RWPE2 (cell line): Measurements from ENCODE around the gene RIN2.

Experiments used
- ATAC-seq: fragments of 200-7000 bp; cut with Tn5 transposase; 3 replicates; pipeline ENCODE4 v1.9.1; 2021; ENCODE audit warnings: low read depth
- DNase-seq: peaks from one replicate; pipeline ENCODE4 v3.0.0-alpha.2; 2020; ENCODE audit warnings: low spot score
- H3K27ac ChIP-seq: fragments of 450-650 bp; 2 replicates; pipeline ENCODE4 v1.5.1; 2017; ENCODE audit warnings: mild to moderate bottlenecking; ENCODE audit not compliant: poor library complexity, severe bottlenecking
- H3K27me3 ChIP-seq: fragments of 250-450 bp; sonication (Bioruptor Pico); 2 replicates; pipeline ENCODE4 v1.5.1; 2021; ENCODE audit warnings: mild to moderate bottlenecking, moderate library complexity; ENCODE audit not compliant: insufficient read depth, poor library complexity, severe bottlenecking
- H3K36me3 ChIP-seq: fragments of 250-450 bp; sonication (Bioruptor Pico); 2 replicates; pipeline ENCODE4 v1.5.1; 2020; ENCODE audit warnings: low read depth, mild to moderate bottlenecking, moderate library complexity
- H3K4me1 ChIP-seq: fragments of 250-450 bp; sonication (Bioruptor Pico); 2 replicates; pipeline ENCODE4 v1.5.1; 2021; ENCODE audit warnings: mild to moderate bottlenecking, moderate library complexity; ENCODE audit not compliant: insufficient read depth, poor library complexity, severe bottlenecking
- H3K4me3 ChIP-seq: fragments of 250-450 bp; sonication (Bioruptor Pico); 2 replicates; pipeline ENCODE4 v1.5.1; 2021; ENCODE audit warnings: mild to moderate bottlenecking, moderate library complexity; ENCODE audit not compliant: severe bottlenecking
- H3K9me3 ChIP-seq: fragments of 250-450 bp; sonication (Bioruptor Pico); 2 replicates; pipeline ENCODE4 v1.5.1; 2021; ENCODE audit warnings: mild to moderate bottlenecking, moderate library complexity; ENCODE audit not compliant: severe bottlenecking
- TF ChIP-seq, protein P1 (sequence below): fragments of 450-650 bp; IDR thresholded peaks from one replicate; pipeline ENCODE4 v1.5.1; 2017; ENCODE audit warnings: mild to moderate bottlenecking, moderate library complexity; ENCODE audit not compliant: poor library complexity, severe bottlenecking

Gene RIN2

DNA sequence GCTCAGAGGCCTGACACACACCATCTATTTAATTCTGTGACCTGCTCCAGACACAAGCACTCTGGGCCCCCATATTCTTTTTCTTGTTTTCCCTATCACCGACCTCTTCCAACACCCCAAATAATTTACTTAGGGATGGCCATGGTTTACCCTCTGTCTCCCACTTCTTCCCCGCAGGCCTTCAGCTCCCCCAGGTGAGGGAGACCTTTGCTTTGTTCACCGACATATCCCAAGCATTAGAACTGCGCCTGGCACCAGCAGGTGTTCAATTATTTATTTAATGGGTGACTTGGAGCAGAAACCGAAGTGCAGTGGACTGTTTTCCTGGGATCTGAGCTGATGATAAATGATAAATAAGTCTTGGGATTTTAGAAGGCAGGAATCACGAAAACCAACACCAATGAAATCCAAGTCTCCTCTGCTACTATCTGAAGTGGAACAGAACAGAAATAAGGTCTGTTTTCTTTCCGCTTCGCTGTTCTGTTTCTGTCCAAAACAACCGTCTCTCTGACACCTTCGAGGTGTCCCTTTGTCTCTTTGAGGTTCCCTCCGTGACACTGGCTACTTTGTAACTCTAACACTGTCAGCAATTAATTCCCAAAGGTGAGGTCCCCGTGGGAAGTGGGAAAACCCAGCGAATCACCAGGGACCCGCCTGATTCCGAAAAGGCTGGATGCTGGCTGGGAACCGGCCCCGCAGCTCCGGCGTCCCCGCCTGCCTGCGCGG lies 1.1 kb upstream of the RIN2 start:
- H3K27ac ChIP-seq, result peak overlapping the region; percentile 62
- TF ChIP-seq, protein P1, sequence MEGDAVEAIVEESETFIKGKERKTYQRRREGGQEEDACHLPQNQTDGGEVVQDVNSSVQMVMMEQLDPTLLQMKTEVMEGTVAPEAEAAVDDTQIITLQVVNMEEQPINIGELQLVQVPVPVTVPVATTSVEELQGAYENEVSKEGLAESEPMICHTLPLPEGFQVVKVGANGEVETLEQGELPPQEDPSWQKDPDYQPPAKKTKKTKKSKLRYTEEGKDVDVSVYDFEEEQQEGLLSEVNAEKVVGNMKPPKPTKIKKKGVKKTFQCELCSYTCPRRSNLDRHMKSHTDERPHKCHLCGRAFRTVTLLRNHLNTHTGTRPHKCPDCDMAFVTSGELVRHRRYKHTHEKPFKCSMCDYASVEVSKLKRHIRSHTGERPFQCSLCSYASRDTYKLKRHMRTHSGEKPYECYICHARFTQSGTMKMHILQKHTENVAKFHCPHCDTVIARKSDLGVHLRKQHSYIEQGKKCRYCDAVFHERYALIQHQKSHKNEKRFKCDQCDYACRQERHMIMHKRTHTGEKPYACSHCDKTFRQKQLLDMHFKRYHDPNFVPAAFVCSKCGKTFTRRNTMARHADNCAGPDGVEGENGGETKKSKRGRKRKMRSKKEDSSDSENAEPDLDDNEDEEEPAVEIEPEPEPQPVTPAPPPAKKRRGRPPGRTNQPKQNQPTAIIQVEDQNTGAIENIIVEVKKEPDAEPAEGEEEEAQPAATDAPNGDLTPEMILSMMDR, result peak; percentile 18
- DNase-seq (no peak), ATAC-seq (no peak)
- H3K27me3 ChIP-seq, result no peaks in the 10 kb centered on the region
- peak overlapping the region; percentile 45 for H3K4me3 ChIP-seq
- peaks cover 14% of the 10 kb centered on the region for H3K4me1 ChIP-seq
- H3K9me3 ChIP-seq, result no peaks in the 10 kb centered on the region
- no peaks in the 10 kb centered on the region for H3K36me3 ChIP-seq

DNA sequence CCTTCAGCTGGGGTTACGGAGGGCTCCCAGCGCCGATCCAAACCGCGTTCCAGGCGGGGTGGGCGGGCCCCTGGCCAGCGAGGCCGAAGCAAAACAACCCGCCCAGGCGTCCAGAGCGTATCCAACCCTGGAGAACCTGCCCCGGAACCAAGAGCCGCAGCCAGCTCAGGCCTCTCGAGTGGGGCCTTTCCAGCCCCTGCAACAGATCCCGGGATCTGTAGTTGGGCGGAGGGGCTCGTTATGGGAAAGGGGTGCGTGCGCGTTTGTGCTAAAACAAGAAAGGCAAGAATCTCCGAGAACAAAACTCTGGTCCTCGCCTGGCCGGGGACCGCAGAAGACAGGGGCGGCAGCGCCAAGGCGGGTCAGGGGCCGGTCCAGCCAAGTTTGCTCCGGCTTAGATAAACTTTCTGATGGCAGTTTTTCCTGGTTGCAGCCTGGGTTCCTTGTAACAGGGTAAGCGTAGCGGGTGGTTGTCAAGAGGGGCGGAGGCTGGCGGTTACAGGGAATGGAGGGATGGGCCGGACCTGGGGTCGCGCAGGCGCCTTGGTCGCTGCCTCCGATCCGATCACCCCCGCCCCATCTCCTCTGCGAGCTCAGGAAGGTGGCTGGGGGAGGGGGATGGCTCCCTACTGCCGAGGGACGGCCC lies 448 bp upstream of the RIN2 start:
- H3K27me3 ChIP-seq, result no peaks in the 10 kb centered on the region
- peak overlapping the region; percentile 62 for H3K27ac ChIP-seq
- peaks cover 14% of the 10 kb centered on the region for H3K4me1 ChIP-seq
- no peaks in the 10 kb centered on the region for H3K9me3 ChIP-seq
- TF ChIP-seq, protein P1, result no peak
- DNase-seq (peak; percentile 89), ATAC-seq (peak; percentile 80)
- no peaks in the 10 kb centered on the region for H3K36me3 ChIP-seq
- H3K4me3 ChIP-seq, result peak overlapping the region; percentile 45

DNA sequence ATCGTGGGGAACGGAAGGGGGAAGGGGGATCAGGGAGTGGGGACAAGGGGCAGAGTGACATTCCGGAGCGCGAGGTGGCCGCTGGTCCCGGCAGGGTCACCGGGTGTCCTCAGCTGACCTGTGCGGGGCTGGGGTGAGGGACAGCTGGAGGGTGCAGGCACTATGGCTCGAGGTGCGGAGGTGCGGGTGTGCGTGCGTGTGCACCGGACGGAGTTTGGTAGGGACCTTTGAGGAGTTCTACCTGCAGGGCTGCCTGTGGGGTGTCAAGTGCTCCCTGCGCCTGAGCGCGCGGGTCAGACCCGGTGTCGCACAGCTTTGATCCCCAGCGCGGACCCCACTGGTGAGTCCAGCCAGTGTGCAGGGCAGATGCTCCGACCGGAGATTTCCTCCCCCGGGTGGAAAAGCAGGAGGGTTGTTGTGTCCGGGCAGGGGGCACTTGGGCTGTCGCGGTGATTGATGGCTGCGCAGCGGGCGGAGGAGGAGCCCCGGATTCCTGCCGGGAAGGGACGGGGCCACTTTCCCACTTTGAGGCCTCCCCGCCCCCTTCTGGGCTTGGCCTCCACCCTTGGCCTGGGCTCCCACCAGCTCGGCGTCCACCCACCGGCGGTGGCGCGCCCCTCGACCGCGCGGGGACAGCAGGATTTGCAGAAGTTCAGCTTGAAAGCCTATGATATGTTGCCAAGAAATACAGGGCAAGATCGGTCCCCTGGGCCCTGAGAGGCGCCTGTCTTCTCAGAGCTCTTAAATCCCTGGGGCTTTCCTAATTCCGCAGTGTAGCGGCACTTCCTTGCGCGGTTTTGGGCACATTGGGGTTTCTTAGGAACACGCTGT lies 658 bp downstream of the RIN2 start:
- DNase-seq (no peak), ATAC-seq (peak; percentile 36)
- TF ChIP-seq, protein P1, result no peak
- H3K9me3 ChIP-seq, result no peaks in the 10 kb centered on the region
- no peaks in the 10 kb centered on the region for H3K36me3 ChIP-seq
- peaks cover 14% of the 10 kb centered on the region for H3K4me1 ChIP-seq
- peak overlapping the region; percentile 45 for H3K4me3 ChIP-seq
- H3K27me3 ChIP-seq, result no peaks in the 10 kb centered on the region
- H3K27ac ChIP-seq, result peak overlapping the region; percentile 62

DNA sequence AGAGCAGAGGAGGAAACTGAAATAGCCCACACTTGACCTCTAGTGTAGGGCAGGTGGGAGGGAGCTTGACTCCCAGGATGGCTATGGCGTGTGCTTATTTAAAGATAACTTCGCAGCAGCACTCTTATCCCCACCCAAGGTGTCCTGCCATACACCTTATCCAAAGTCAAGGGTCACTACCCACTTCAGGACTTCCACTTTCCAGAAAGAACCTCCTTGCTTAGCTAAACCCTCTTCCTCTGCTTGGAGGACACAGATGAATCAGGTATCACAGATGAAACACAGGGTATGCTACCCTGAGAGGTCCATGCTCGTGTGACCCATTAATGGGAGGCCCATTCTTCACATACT lies 2.3 kb downstream of the RIN2 start:
- Histone ChIP-seq H3K36me3 (no peaks in the 10 kb centered on the region), H3K27ac (no peak overlapping the region), H3K4me1 (peaks cover 14% of the 10 kb centered on the region), H3K9me3 (no peaks in the 10 kb centered on the region), H3K27me3 (no peaks in the 10 kb centered on the region), H3K4me3 (no peak overlapping the region)
- DNase-seq (no peak), ATAC-seq (no peak)
- TF ChIP-seq, protein P1, result no peak
